A673 (cell line): ENCODE measurements around the gene XYLT1.

Experiments
- CTCF ChIP-seq: fragments of 300-800, 200-600 bp; sonication (generic); conservative IDR thresholded peaks from 2 replicates; pipeline ENCODE4 v1.5.1; 2017; ENCODE audit warnings: low read depth, mild to moderate bottlenecking, antibody characterized with exemption, low read length, moderate library complexity, mixed read lengths
- EZH2 ChIP-seq: fragments of 200-600 bp; sonication (generic); IDR thresholded peaks from 2 replicates; pipeline ENCODE4 v1.6.1; 2017; ENCODE audit warnings: borderline replicate concordance, low read depth, mild to moderate bottlenecking, mixed read lengths, antibody characterized with exemption, low read length; ENCODE audit not compliant: poor library complexity, severe bottlenecking

- TF ChIP-seq EZH2 (no peak), CTCF (no peak)
These were observed 136.7 kb downstream of the XYLT1 start for GRCh38 chr16:17334096-17334495.
